ENCODE measurements around the gene EXOC3. TPM values are rescaled to one million over a fixed set of nuclear protein-coding genes. Genes with fewer than 3 reads are reported as not detected.

The EXOC3 gene
- total and polyA plus RNA-seq, 4 donors: 31.3 to 88.9 (median 59.9) TPM

DNA sequence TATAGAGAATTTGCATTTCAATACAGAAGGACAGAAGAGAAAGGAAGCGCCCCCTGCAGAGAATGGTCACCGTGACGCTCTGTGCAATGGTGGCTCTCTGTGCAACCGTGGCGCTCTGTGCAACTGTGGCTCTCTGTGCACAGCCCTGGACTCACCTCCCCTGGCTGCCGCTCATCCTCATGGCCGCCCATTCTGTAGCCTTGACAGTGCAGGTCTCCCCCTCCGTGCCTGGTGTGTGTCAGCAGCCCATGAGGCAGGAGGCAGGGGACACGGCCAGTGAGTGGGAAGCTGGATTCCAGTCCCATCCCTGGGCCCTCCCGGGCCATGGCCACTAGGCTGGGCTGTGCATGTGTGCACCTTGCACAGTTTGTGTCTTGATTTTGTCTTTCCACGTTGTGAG is 12.0 kb downstream of the EXOC3 start:
- Histone ChIP-seq H3K27ac (ENCODE audit: low read depth in 1 of 2, low read length in 2 of 2) (no peak overlapping the region), H3K4me3 (ENCODE audit: low read length in 2 of 2) (no peak overlapping the region), H3K4me1 (ENCODE audit: control insufficient read depth in 1 of 2, insufficient read depth in 2 of 2, low read length in 2 of 2) (no peaks in the 10 kb centered on the region), H3K27me3 (ENCODE audit: control insufficient read depth in 1 of 2, insufficient read depth in 2 of 2, low read length in 1 of 2) (no peaks in the 10 kb centered on the region), H3K9me3 (ENCODE audit: control insufficient read depth, low read length) (no peaks in the 10 kb centered on the region), H3K36me3 (ENCODE audit: control insufficient read depth in 1 of 2, insufficient read depth in 2 of 2, low read length in 1 of 2) (peaks cover 0 to 15% of the 10 kb centered on the region in 2 donors)
- intact Hi-C loops (cut with DNase I): no loop called here
- peak; percentile 26 to 42 for DNase-seq
- ATAC-seq (ENCODE audit: low FRiP score): no peak
- 83 to 84% methylated on average over 11 of the region's 11 CpGs for WGBS, 2 donors

- peak in 1 of 2 donors; percentile 5 for DNase-seq
- 92% methylated on average over 11 of the region's 11 CpGs for WGBS, 2 donors
- peaks cover 0 to 15% of the 10 kb centered on the region in 2 donors for H3K36me3 ChIP-seq (ENCODE audit: control insufficient read depth in 1 of 2, insufficient read depth in 2 of 2, low read length in 1 of 2)
These were observed 12.8 kb downstream of the EXOC3 start for GRCh38 chr5:455806-456205.

DNA sequence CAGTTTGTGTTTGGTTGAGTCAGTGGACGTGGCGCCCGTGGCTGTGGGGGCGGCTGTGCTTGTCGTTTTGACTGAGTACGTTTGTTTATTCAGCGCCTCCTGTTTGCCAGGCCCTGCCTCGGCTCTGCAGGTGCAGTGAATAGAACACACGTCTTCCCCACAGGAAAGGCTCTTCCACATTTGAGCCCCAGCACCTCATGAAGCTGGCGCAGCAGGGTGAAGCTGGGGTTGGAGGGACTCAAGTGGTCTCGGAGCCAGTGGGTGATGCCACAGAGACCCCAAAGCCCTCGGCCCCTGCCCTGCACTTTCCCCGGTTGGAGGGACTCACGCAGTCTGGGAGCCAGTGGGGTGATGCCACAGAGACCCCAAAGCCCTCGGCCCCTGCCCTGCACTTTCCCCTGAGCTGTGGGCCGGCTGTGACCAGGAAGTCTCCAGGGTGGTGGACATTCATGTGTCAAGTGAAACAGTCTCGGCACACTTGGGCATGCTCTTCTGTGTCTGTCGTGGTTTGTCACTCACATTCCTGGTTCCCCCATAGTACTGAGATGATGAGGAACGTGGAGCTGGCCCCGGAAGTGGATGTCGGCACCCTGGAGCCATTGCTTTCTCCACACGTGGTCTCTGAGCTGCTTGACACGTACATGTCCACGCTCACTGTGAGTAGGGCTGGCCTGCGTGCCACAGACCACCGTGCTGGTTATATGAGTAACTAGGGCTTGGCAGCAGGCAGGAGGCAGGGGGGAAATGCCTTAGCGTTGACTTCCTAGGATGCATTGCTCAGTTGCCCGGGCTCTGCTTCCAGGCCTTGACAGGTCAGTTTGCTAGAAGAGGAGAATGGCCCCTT is 13.6 kb downstream of the EXOC3 start:
- H3K36me3 ChIP-seq (ENCODE audit: control insufficient read depth in 1 of 2, insufficient read depth in 2 of 2, low read length in 1 of 2): peaks cover 0 to 15% of the 10 kb centered on the region in 2 donors
- no peak for ATAC-seq (ENCODE audit: low FRiP score)
- H3K27me3 ChIP-seq (ENCODE audit: control insufficient read depth in 1 of 2, insufficient read depth in 2 of 2, low read length in 1 of 2): no peaks in the 10 kb centered on the region
- no peak overlapping the region for H3K4me3 ChIP-seq (ENCODE audit: low read length in 2 of 2)
- intact Hi-C loops (cut with DNase I): no loop called here
- H3K27ac ChIP-seq (ENCODE audit: low read depth in 1 of 2, low read length in 2 of 2): no peak overlapping the region
- WGBS, 2 donors: 85 to 88% methylated on average over 28 of the region's 28 CpGs
- H3K9me3 ChIP-seq (ENCODE audit: control insufficient read depth, low read length): no peaks in the 10 kb centered on the region
- DNase-seq: peak; percentile 34 to 66
- H3K4me1 ChIP-seq (ENCODE audit: control insufficient read depth in 1 of 2, insufficient read depth in 2 of 2, low read length in 2 of 2): no peaks in the 10 kb centered on the region

More at GRCh38 chr5:455806-456205, 12.8 kb downstream of the EXOC3 start:
- Histone ChIP-seq H3K4me3 (ENCODE audit: low read length in 2 of 2) (no peak overlapping the region), H3K27ac (ENCODE audit: low read depth in 1 of 2, low read length in 2 of 2) (no peak overlapping the region), H3K27me3 (ENCODE audit: control insufficient read depth in 1 of 2, insufficient read depth in 2 of 2, low read length in 1 of 2) (no peaks in the 10 kb centered on the region), H3K4me1 (ENCODE audit: control insufficient read depth in 1 of 2, insufficient read depth in 2 of 2, low read length in 2 of 2) (no peaks in the 10 kb centered on the region), H3K9me3 (ENCODE audit: control insufficient read depth, low read length) (no peaks in the 10 kb centered on the region)
- intact Hi-C loops (cut with DNase I): no loop called here
- no peak for ATAC-seq (ENCODE audit: low FRiP score)

DNA sequence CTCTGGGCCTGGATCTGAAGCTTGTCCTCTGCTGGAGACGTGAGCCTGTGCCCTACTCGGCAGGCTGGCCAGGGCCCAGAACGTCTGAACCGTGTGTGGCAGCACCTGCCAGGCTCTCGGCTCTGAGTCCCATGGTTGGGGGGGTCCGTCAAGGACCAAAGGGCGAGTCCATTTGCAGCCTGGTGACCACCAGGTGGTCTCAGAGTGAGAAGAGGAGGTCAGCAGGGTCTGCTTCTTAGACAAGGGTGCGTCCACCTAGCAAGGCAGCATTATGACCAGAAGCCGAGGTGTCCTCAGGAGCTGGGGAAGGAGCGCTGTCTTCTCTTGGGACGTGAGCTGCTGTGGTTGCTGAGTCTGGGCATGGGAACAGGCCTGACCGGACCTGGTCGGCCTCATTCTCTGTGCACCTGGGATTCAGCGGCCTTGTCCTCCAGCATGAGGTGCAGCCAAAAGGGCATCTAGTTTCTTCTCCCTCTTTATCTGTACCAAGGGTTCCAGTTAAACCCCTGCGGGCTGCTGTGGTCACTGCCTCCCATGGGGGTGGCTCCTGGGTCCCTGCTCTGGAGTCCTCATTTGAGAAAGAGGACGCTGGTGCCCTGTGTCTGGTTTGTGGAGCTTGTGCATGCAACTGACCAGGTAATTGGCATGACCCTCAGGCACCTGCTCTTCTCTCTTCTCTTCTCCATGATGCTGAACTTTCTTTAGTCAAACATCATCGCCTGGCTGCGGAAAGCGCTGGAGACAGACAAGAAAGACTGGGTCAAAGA is 14.4 kb downstream of the EXOC3 start:
- H3K9me3 ChIP-seq (ENCODE audit: control insufficient read depth, low read length): no peaks in the 10 kb centered on the region
- no peak overlapping the region for H3K27ac ChIP-seq (ENCODE audit: low read depth in 1 of 2, low read length in 2 of 2)
- H3K36me3 ChIP-seq (ENCODE audit: control insufficient read depth in 1 of 2, insufficient read depth in 2 of 2, low read length in 1 of 2): peaks cover 0 to 15% of the 10 kb centered on the region in 2 donors
- no peaks in the 10 kb centered on the region for H3K4me1 ChIP-seq (ENCODE audit: control insufficient read depth in 1 of 2, insufficient read depth in 2 of 2, low read length in 2 of 2)
- peak; percentile 40 to 63 for DNase-seq
- no peak for ATAC-seq (ENCODE audit: low FRiP score)
- intact Hi-C loops (cut with DNase I): no loop called here
- 88 to 92% methylated on average over 19 of the region's 19 CpGs for WGBS, 2 donors
- H3K4me3 ChIP-seq (ENCODE audit: low read length in 2 of 2): no peak overlapping the region
- H3K27me3 ChIP-seq (ENCODE audit: control insufficient read depth in 1 of 2, insufficient read depth in 2 of 2, low read length in 1 of 2): no peaks in the 10 kb centered on the region

- H3K9me3 ChIP-seq (ENCODE audit: control insufficient read depth, low read length): no peaks in the 10 kb centered on the region
- H3K27ac ChIP-seq (ENCODE audit: low read depth in 1 of 2, low read length in 2 of 2): no peak overlapping the region
- ATAC-seq (ENCODE audit: low FRiP score) (no peak), DNase-seq (peak; percentile 41 to 70)
- no peak overlapping the region for H3K4me3 ChIP-seq (ENCODE audit: low read length in 2 of 2)
- no peaks in the 10 kb centered on the region for H3K27me3 ChIP-seq (ENCODE audit: control insufficient read depth in 1 of 2, insufficient read depth in 2 of 2, low read length in 1 of 2)
- intact Hi-C loops (cut with DNase I): no loop called here
- 78 to 79% methylated on average over 17 of the region's 17 CpGs for WGBS, 2 donors
- H3K4me1 ChIP-seq (ENCODE audit: control insufficient read depth in 1 of 2, insufficient read depth in 2 of 2, low read length in 2 of 2): no peaks in the 10 kb centered on the region
- H3K36me3 ChIP-seq (ENCODE audit: control insufficient read depth in 1 of 2, insufficient read depth in 2 of 2, low read length in 1 of 2): peaks cover 0 to 12% of the 10 kb centered on the region in 2 donors
These were observed 15.8 kb downstream of the EXOC3 start for GRCh38 chr5:458547-459353.

DNA sequence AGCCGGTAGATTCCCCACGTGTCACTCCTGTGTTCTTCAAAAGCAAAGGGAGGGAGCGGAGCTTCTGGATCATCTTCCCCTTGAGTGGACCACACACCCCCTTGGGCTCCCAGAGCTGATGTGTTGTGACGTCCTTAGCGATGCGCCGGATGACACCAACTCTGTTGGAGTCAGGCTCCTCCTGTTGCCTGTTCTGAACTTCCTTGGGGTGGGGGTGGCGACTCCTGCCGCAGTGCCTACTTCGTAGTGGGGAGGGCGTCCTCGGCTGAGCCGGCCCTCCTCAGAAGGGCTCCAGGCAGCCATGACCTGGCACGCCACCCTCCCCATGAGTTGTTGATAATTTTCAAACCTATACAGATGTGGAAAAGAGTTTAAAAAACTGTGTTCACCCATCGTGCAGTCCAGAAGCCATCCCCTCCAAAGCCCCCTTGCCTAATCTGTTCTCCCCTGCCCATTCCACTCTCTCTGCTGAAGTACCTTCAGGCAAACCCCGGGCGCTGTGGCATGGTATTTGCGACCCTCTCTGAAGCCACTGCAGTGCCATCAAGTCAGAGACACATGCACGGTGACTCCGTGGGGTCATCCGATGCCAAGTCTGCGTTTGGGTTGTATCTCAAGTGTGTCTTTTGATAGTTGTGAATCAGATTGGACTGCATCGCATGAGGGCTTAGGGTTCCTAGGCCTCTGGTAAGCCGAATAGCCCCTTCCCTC is 16.7 kb downstream of the EXOC3 start:
- Histone ChIP-seq H3K9me3 (ENCODE audit: control insufficient read depth, low read length) (no peaks in the 10 kb centered on the region), H3K27me3 (ENCODE audit: control insufficient read depth in 1 of 2, insufficient read depth in 2 of 2, low read length in 1 of 2) (no peaks in the 10 kb centered on the region), H3K27ac (ENCODE audit: low read depth in 1 of 2, low read length in 2 of 2) (no peak overlapping the region), H3K4me3 (ENCODE audit: low read length in 2 of 2) (no peak overlapping the region), H3K4me1 (ENCODE audit: control insufficient read depth in 1 of 2, insufficient read depth in 2 of 2, low read length in 2 of 2) (no peaks in the 10 kb centered on the region), H3K36me3 (ENCODE audit: control insufficient read depth in 1 of 2, insufficient read depth in 2 of 2, low read length in 1 of 2) (peaks cover 0 to 7% of the 10 kb centered on the region in 2 donors)
- ATAC-seq (ENCODE audit: low FRiP score) (no peak), DNase-seq (peak; percentile 28 to 69)
- intact Hi-C loops (cut with DNase I): no loop called here
- WGBS, 2 donors: 95 to 96% methylated on average over 24 of the region's 24 CpGs

DNA sequence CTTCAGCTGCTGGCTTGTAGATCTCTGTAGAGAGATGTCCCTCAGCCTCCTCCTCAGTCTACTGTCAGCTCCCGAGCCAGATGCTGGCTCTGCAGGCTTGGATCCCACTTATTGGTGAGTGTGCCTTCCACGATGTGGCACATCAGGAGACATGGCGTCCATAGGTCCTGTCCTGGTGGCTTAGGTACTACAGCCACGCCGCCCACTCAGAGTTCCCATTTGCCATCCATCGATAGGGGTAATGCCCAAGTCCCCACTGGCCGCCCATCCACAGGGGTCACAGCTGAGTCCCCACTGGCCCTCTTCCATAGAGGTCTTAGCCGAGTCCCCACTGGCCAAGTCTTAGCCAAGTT is 17.3 kb downstream of the EXOC3 start:
- H3K4me1 ChIP-seq (ENCODE audit: control insufficient read depth in 1 of 2, insufficient read depth in 2 of 2, low read length in 2 of 2): no peaks in the 10 kb centered on the region
- DNase-seq (peak; percentile 36 to 52), ATAC-seq (ENCODE audit: low FRiP score) (no peak)
- no peaks in the 10 kb centered on the region for H3K27me3 ChIP-seq (ENCODE audit: control insufficient read depth in 1 of 2, insufficient read depth in 2 of 2, low read length in 1 of 2)
- intact Hi-C loops (cut with DNase I): no loop called here
- WGBS, 2 donors: 98% methylated on average over 8 of the region's 8 CpGs
- H3K27ac ChIP-seq (ENCODE audit: low read depth in 1 of 2, low read length in 2 of 2): no peak overlapping the region
- peaks cover 0 to 7% of the 10 kb centered on the region in 2 donors for H3K36me3 ChIP-seq (ENCODE audit: control insufficient read depth in 1 of 2, insufficient read depth in 2 of 2, low read length in 1 of 2)
- no peaks in the 10 kb centered on the region for H3K9me3 ChIP-seq (ENCODE audit: control insufficient read depth, low read length)
- no peak overlapping the region for H3K4me3 ChIP-seq (ENCODE audit: low read length in 2 of 2)

- no peaks in the 10 kb centered on the region for H3K4me1 ChIP-seq (ENCODE audit: control insufficient read depth in 1 of 2, insufficient read depth in 2 of 2, low read length in 2 of 2)
- intact Hi-C loops (cut with DNase I): no loop called here
- 96% methylated on average over 24 of the region's 24 CpGs for WGBS, 2 donors
- ATAC-seq (ENCODE audit: low FRiP score): no peak
- H3K9me3 ChIP-seq (ENCODE audit: control insufficient read depth, low read length): no peaks in the 10 kb centered on the region
- H3K4me3 ChIP-seq (ENCODE audit: low read length in 2 of 2): no peak overlapping the region
- no peak overlapping the region for H3K27ac ChIP-seq (ENCODE audit: low read depth in 1 of 2, low read length in 2 of 2)
- DNase-seq: peak; percentile 19 to 64
- peaks cover 0 to 5% of the 10 kb centered on the region in 2 donors for H3K36me3 ChIP-seq (ENCODE audit: control insufficient read depth in 1 of 2, insufficient read depth in 2 of 2, low read length in 1 of 2)
- H3K27me3 ChIP-seq (ENCODE audit: control insufficient read depth in 1 of 2, insufficient read depth in 2 of 2, low read length in 1 of 2): no peaks in the 10 kb centered on the region
These were observed 19.1 kb downstream of the EXOC3 start for GRCh38 chr5:462051-462481.
